Measurements from ENCODE around the gene TXNRD1. TPM values are rescaled to one million over a fixed set of nuclear protein-coding genes. Genes with fewer than 3 reads are reported as not detected.

TXNRD1 gene
- total and polyA plus RNA-seq, 2 of the 8 experiments (the other 6 are each of a cell fraction or from before 2014, with no cell fraction given) = 56.8 to 127 TPM

GRCh38 chr12:104305349-104305748 is 89.8 kb downstream of the TXNRD1 start (continued):
- no peak for TF ChIP-seq E2F6 (IDR thresholded peaks at IDR 0.05)
- no peak for TF ChIP-seq JUND (IDR thresholded peaks at IDR 0.05; ENCODE audit: low read length)
- TF ChIP-seq SAP30 (IDR thresholded peaks at IDR 0.05; ENCODE audit: insufficient read depth, insufficient replicate concordance, low read length) = no peak
- no peak for TF ChIP-seq ATF2 (IDR thresholded peaks at IDR 0.05; ENCODE audit: low read length)
- TF ChIP-seq BCL11A (IDR thresholded peaks at IDR 0.05; ENCODE audit: low read depth in 2 of 2, low read length in 2 of 2) = no peak

Data from H1 (cell line).